Activated CD8-positive, alpha-beta T cell treated with anti-CD3 and anti-CD28 coated beads for 36 hours (primary cell): Measurements from ENCODE around the gene TEX38. TPM values are rescaled to one million over a fixed set of nuclear protein-coding genes. Genes with fewer than 3 reads are reported as not detected.
A peak's percentile ranks its signal among the peaks of the same experiment; 100 is the strongest.

Experiments
- ATAC-seq: fragments of 200-7000 bp; cut with Tn5 transposase; one replicate; pipeline ENCODE4 v1.10.0; 2021; ENCODE audit warnings: mild to moderate bottlenecking, moderate library complexity
- CTCF ChIA-PET: fragments of 350-600 bp; sonication (Branson Sonifier 250); formaldehyde crosslinking; loops from one replicate; lab custom pipeline; 2021; ENCODE audit warnings: antibody characterized with exemption; lab: Charles Lee
- POLR2A ChIA-PET: fragments of 350-600 bp; sonication (Branson Sonifier 250); formaldehyde crosslinking; loops from one replicate; lab custom pipeline; 2021; ENCODE audit warnings: antibody characterized with exemption; lab: Charles Lee
- DNase-seq: peaks from one replicate; pipeline ENCODE4 v3.0.0-alpha.2; 2020
- H3K27ac Mint-ChIP-seq: one replicate; pipeline ENCODE4 v1.8.0; 2021; ENCODE audit warnings: mild to moderate bottlenecking, mixed read lengths
- H3K27me3 Mint-ChIP-seq: one replicate; pipeline ENCODE4 v1.8.0; 2021; ENCODE audit warnings: mixed read lengths
- H3K36me3 Mint-ChIP-seq: one replicate; pipeline ENCODE4 v1.8.0; 2021; ENCODE audit warnings: low read depth, mixed read lengths
- H3K4me1 Mint-ChIP-seq: one replicate; pipeline ENCODE4 v1.8.0; 2021; ENCODE audit warnings: low read depth, mixed read lengths
- H3K4me3 Mint-ChIP-seq: one replicate; pipeline ENCODE4 v1.8.0; 2021; ENCODE audit warnings: mild to moderate bottlenecking, moderate library complexity, mixed read lengths
- H3K9me3 Mint-ChIP-seq: one replicate; pipeline ENCODE4 v1.8.0; 2021; ENCODE audit warnings: mixed read lengths
- CTCF ChIP-seq: fragments of 200-600 bp; IDR thresholded peaks from one replicate; pipeline ENCODE4 v1.8.0; 2022; ENCODE audit warnings: antibody characterized with exemption, mild to moderate bottlenecking
- intact Hi-C: fragments of 100-400 bp; cut with micrococcal nuclease; formaldehyde crosslinking; loops from one replicate; pipeline ENCODE4 v1.10.0; 2022
- total RNA-seq, 2 experiments: library from RNA; stranded (reverse); gene quantifications; one replicate each; pipeline ENCODE4 v1.2.3, GENCODE V29; 2021

The TEX38 gene
- total RNA-seq, 2 experiments from 2014 or later, result not detected

DNA sequence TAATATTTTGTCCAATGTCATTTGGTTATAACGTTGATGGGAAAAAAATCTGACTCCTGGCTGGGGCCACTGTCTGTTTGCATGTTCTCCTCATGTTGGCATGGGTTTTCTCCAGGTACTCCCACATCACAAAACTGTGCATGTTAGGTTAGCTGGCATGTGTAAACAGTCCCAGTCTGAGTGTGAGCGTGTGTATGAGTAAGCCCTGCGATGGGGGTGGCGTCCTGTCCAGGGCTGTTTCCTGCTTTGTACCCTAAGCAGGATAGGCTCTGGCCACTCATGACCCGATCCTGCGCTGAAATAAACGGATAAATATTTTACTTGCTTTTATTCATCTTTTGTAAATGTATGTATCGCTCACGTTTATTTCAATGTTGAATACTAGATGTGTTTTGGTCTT, 33.8 kb downstream of the TEX38 start:
- H3K27ac Mint-ChIP-seq, result no peak overlapping the region
- ATAC-seq, result no peak
- H3K36me3 Mint-ChIP-seq, result peaks cover 30% of the 10 kb centered on the region
- H3K27me3 Mint-ChIP-seq, result no peaks in the 10 kb centered on the region
- ChIA-PET POLR2A (no interaction called here), CTCF (no interaction called here)
- peaks cover 22% of the 10 kb centered on the region for H3K4me1 Mint-ChIP-seq
- no peaks in the 10 kb centered on the region for H3K9me3 Mint-ChIP-seq
- no peak for DNase-seq
- H3K4me3 Mint-ChIP-seq, result no peak overlapping the region
- intact Hi-C loops, result no loop called here
- TF ChIP-seq CTCF, result no peak

DNA sequence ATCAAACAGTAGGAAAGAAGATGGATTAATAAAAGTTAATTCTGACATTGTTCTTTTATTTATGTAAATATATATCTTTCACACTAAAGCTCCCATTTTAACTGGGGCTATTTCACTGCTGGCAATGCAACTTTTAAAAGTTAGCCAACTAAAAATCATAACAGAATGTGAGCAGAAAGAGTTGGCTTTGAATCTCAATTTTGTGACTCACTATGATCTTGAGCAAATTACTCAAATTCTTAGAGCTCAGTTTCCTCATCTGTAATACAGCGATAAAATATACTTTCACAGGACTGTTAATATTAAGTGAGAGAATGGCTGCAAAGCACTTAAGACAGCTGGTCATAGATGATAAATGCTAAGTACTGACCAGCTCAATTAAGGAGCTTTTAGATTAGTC, 36.5 kb downstream of the TEX38 start:
- intact Hi-C loops, result no loop called here
- CTCF ChIA-PET, result interaction anchor here (0.9 to 2.0 kb wide), 2 partner anchors 10 to 17 kb away, joined by 3 to 17 read pairs; no protein-coding TSS in a partner anchor

GRCh38 chr1:46714976-46715375, 43.3 kb downstream of the TEX38 start:
- DNase-seq (no peak), ATAC-seq (no peak)
- intact Hi-C loops, result loop anchor here (5.0 kb wide), 2 partner anchors 48 to 178 kb away; partner anchors contain the start of gene ATPAF1
- no peak overlapping the region for H3K27ac Mint-ChIP-seq
- ChIA-PET CTCF (interaction anchor here (0.9 to 1.3 kb wide), 3 partner anchors 10 to 101 kb away, joined by 3 read pairs; no protein-coding TSS in a partner anchor), POLR2A (interaction anchor here (1.2 kb wide), 1 partner anchor 18 kb away, joined by 3 read pairs; no protein-coding TSS in a partner anchor)
- H3K36me3 Mint-ChIP-seq, result peaks cover 30% of the 10 kb centered on the region
- peaks cover 45% of the 10 kb centered on the region for H3K4me1 Mint-ChIP-seq
- no peak for TF ChIP-seq CTCF
- no peak overlapping the region for H3K4me3 Mint-ChIP-seq
- no peaks in the 10 kb centered on the region for H3K27me3 Mint-ChIP-seq
- H3K9me3 Mint-ChIP-seq, result no peaks in the 10 kb centered on the region

More for the DNA sequence above, 36.5 kb downstream of the TEX38 start:
- Mint-ChIP-seq H3K9me3 (no peaks in the 10 kb centered on the region), H3K4me1 (peaks cover 30% of the 10 kb centered on the region), H3K27me3 (no peaks in the 10 kb centered on the region), H3K36me3 (peaks cover 37% of the 10 kb centered on the region), H3K4me3 (no peak overlapping the region), H3K27ac (no peak overlapping the region)
- TF ChIP-seq CTCF, result no peak
- POLR2A ChIA-PET, result interaction anchor here (0.7 to 1.9 kb wide), 3 partner anchors 10 to 91 kb away, joined by 3 to 9 read pairs (median 4); partner anchors contain the start of gene MOB3C
- no peak for DNase-seq
- no peak for ATAC-seq

DNA sequence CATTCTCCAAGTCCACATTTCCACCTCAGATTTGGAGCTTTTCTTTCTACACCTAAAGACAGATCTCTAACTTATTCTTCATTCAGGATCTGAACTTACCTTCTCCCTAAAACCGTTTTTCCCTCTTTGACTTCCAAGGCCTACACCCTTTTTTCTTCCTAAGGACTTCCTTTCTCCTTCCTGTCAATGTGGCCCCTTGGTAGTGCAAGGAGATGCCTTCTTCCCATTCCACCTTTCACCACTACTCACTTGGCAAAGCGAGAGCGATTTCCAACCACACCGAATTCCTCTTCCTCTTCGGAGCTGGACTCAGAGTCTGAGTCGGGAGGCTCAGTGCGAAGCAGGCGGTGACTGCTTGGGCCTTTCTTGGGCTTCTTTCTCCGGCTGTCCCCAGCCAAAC, 46.0 kb downstream of the TEX38 start:
- Mint-ChIP-seq H3K27ac (peak overlapping the region; percentile 90), H3K4me1 (peaks cover 34% of the 10 kb centered on the region), H3K4me3 (peak overlapping the region; percentile 85), H3K9me3 (no peaks in the 10 kb centered on the region), H3K27me3 (no peaks in the 10 kb centered on the region), H3K36me3 (peaks cover 23% of the 10 kb centered on the region)
- POLR2A ChIA-PET, result interaction anchor here (2.5 kb wide), 1 partner anchor 10 kb away, joined by 9 read pairs; no protein-coding TSS in a partner anchor
- CTCF ChIA-PET, result interaction anchor here (0.9 to 1.4 kb wide), 3 partner anchors 10 to 189 kb away, joined by 3 read pairs; no protein-coding TSS in a partner anchor
- no peak for TF ChIP-seq CTCF
- DNase-seq (no peak), ATAC-seq (no peak)
- intact Hi-C loops, result loop anchor here (5.0 kb wide), 2 partner anchors 50 to 180 kb away; partner anchors contain the start of gene ATPAF1

DNA sequence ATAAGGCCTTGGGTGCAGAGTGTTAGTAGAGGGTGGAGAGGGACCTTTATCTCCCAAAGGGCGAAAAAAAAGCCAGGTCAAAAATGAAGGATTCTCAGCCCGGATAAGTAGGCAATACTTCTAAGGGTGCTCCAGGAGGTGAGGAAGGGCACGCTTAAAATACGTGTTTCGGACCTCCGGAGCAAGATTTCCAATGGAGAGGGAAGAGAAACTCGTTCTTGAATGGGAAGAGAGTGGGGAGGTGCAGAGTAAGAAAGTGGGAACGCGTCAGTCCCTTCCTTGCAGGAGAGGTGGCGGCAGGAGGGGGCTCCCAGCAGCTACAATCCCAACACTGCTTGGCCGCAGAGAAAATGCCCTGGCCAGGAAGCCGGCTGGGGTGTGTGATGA, 46.7 kb downstream of the TEX38 start:
- DNase-seq (no peak), ATAC-seq (no peak)
- Mint-ChIP-seq H3K36me3 (peaks cover 23% of the 10 kb centered on the region), H3K27me3 (no peaks in the 10 kb centered on the region), H3K27ac (peak overlapping the region; percentile 90), H3K4me1 (peaks cover 34% of the 10 kb centered on the region), H3K4me3 (peak overlapping the region; percentile 85), H3K9me3 (no peaks in the 10 kb centered on the region)
- ChIA-PET POLR2A (interaction anchor here (2.5 kb wide), 1 partner anchor 10 kb away, joined by 9 read pairs; no protein-coding TSS in a partner anchor), CTCF (interaction anchor here (0.9 to 1.2 kb wide), 2 partner anchors 10 to 189 kb away, joined by 3 read pairs; no protein-coding TSS in a partner anchor)
- intact Hi-C loops, result loop anchor here (5.0 kb wide), 2 partner anchors 51 to 181 kb away; partner anchors contain the start of gene ATPAF1
- no peak for TF ChIP-seq CTCF
